Testis (tissue), 5 donors: ENCODE results near the gene PROKR2. TPM values are rescaled to one million over a fixed set of nuclear protein-coding genes. Genes with fewer than 3 reads are reported as not detected.

ENCODE experiments used
- DNase-seq: peaks from one replicate; pipeline ENCODE4 v3.0.0-alpha.2; 2019
- H3K27ac ChIP-seq, 2 donors: fragments of 200-600 bp; sonication (generic); one replicate each; pipeline ENCODE4 v1.5.1; 2019
- H3K27me3 ChIP-seq: fragments of 200-600 bp; sonication (generic); one replicate; pipeline ENCODE4 v1.5.1; 2019
- H3K36me3 ChIP-seq: fragments of 200-600 bp; sonication (generic); one replicate; pipeline ENCODE4 v1.5.1; 2017; ENCODE audit warnings: low read depth; ENCODE audit errors: missing control alignments
- H3K4me1 ChIP-seq: fragments of 200-600 bp; sonication (generic); one replicate; pipeline ENCODE4 v1.5.1; 2019
- H3K4me3 ChIP-seq, 2 donors: fragments of 200-600 bp; sonication (generic); one replicate each; pipeline ENCODE4 v1.5.1; 2017 to 2019
- H3K9me3 ChIP-seq: fragments of 200-600 bp; sonication (generic); one replicate; pipeline ENCODE4 v1.5.1; 2017
- POLR2A ChIP-seq: fragments of 450-650 bp; IDR thresholded peaks from one replicate; pipeline ENCODE4 v1.6.1; 2017; ENCODE audit warnings: antibody characterized with exemption, mild to moderate bottlenecking, moderate library complexity
- WGBS, 2 donors: methylation state at CpG; one replicate each; pipeline ENCODE4 v1.1.5; 2018; 5-methylcytosine and 5-hydroxymethylcytosine counted together
- intact Hi-C: fragments of 100-400 bp; cut with DNase I; formaldehyde crosslinking; loops from one replicate; pipeline ENCODE4 v1.15.1; 2023; ENCODE audit warnings: low total_unique reads
- long read RNA-seq, 2 donors: transcript quantifications; one replicate each; lab custom pipeline, GENCODE V29; 2026
- polyA plus RNA-seq: library from polyadenylated mRNA; stranded (reverse); fragments of 350-450 nt; fragmentation: Illumina TruSeq; extraction: RNeasy Lipid Tissue Mini Kit (QIAGEN cat#74804); gene quantifications from one replicate; pipeline ENCODE4 v1.2.3, GENCODE V29; 2014; ENCODE audit warnings: low read depth, low replicate concordance; ENCODE audit not compliant: insufficient read depth
- total RNA-seq, 2 donors: library from RNA; depleted of rRNA; stranded (reverse); fragments of >200 nt; gene quantifications; one replicate each; pipeline ENCODE4 v1.2.3, GENCODE V29; 2016
- TF ChIP-seq, protein P1 (sequence below), 3 experiments: fragments of 450-650 bp in 2 of 3; fragments of 200-600 bp in 1 of 3; sonication (generic) in 1 of 3; IDR thresholded peaks; one replicate each; pipeline ENCODE4 v1.5.1; 2016 to 2019; ENCODE audit warnings: antibody characterized with exemption in 3 of 3, mild to moderate bottlenecking in 2 of 3, moderate library complexity in 1 of 3

PROKR2 gene
- total RNA-seq (under 1 TPM; 0.31 to 0.71 TPM), polyA plus RNA-seq (0.66 TPM)
- long read RNA-seq, donor 1: 0 reads
- long read RNA-seq, donor 2: 0 reads

DNA sequence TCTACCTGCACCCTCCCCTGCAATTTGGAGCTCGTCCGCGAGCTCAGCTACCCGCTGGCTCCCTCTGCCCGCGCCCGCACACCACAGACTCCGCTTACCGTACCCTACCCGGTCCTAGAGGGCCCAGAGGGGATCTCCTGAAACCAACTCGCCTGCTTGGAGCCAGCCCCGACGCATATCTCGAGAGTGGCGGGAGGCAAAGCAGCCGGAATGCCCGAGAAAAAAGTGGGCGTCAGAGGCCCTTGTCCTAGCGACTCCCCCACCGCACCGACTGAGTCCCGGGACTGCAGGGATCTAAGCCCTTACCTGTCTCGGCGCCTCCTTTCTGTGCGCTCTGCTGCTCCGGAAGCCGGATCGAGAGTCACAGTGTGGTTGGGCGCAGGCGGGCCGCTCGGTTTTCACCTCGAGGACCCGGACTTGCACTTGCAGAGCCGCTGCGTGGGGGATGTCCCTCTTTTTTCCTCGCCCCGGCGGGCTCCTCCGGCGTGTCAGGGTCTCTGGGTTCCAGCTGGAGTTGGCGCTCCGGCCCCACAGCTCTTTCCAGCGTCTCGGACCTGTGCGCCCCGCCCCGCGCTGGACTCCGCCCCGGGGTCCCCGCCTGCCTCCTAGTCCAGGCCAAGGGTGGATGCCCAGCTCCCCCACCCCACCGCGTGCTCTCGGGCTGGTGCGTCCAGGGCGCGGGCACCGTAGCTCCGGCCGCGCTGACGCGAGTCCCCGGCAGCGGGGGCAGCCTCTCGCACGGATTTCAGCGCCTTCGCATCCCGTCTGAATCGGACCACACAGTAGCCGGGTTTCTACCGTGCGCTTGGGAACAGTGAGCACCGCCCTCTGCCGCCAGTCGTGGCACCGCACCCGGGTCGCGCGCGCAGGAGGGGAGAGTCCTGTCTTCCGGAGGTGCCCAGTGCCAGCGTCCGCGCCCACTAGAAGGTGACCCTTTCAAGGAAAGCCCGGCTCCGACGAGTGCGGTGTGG, at the start of gene PROKR2:
Gene PROKR2 (minus strand): TSS at position 767 of the 971 bp plus-strand sequence. CDS start 2,585 bp downstream, outside the sequence.
- H3K27me3 ChIP-seq: no peaks in the 10 kb centered on the region
- no peaks in the 10 kb centered on the region for H3K36me3 ChIP-seq
- H3K27ac ChIP-seq: no peak within 1 kb of the TSS
- 0 to 1% methylated on average over 9 to 71 of the region's 92 CpGs for WGBS, 2 donors
- intact Hi-C loops: no loop called here
- H3K4me3 ChIP-seq: peak within 1 kb of the TSS in 1 of 2 donors; percentile 20
- H3K4me1 ChIP-seq: no peaks in the 10 kb centered on the region
- H3K9me3 ChIP-seq: no peaks in the 10 kb centered on the region
- peak; percentile 35 for DNase-seq
- TF ChIP-seq POLR2A: no peak
- TF ChIP-seq, protein P1, sequence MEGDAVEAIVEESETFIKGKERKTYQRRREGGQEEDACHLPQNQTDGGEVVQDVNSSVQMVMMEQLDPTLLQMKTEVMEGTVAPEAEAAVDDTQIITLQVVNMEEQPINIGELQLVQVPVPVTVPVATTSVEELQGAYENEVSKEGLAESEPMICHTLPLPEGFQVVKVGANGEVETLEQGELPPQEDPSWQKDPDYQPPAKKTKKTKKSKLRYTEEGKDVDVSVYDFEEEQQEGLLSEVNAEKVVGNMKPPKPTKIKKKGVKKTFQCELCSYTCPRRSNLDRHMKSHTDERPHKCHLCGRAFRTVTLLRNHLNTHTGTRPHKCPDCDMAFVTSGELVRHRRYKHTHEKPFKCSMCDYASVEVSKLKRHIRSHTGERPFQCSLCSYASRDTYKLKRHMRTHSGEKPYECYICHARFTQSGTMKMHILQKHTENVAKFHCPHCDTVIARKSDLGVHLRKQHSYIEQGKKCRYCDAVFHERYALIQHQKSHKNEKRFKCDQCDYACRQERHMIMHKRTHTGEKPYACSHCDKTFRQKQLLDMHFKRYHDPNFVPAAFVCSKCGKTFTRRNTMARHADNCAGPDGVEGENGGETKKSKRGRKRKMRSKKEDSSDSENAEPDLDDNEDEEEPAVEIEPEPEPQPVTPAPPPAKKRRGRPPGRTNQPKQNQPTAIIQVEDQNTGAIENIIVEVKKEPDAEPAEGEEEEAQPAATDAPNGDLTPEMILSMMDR (IDR thresholded peaks at IDR 0.05): no peak

DNA sequence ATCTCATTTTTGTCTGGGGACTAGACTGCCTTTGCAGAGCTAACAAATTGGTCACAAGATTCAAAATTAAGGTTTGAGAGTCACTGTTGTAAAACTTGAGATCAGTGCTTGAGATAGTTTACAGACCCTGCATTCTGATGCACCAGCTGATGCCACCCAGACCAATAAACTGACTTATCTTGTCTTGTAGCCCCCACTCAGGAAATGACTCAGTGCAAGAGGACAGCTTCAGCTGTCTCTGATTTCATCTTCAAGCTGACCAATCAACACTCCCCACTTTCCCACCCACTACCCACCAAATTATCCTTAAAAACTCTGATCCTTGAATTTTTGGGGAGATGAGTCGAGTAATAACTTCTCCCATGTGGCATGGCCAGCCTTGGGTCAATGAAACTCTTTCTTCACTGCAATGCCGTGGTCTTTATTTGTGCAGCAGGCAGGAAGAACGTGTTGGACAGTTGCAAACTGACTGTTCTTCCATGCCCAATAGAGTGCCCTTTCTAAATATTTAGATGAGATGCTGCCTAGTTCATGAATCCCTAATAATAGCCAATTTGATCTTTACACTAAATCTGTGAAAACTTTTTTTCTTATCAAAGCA, 48.3 kb upstream of the PROKR2 start:
- intact Hi-C loops: no loop called here
- WGBS, 2 donors: 76 to 84% methylated on average over 3 of the region's 3 CpGs
- TF ChIP-seq, protein P1 (IDR thresholded peaks at IDR 0.05): no peak
- no peak for TF ChIP-seq POLR2A
- H3K27ac ChIP-seq: no peak overlapping the region
- no peaks in the 10 kb centered on the region for H3K4me1 ChIP-seq
- H3K4me3 ChIP-seq: no peak overlapping the region
- no peaks in the 10 kb centered on the region for H3K27me3 ChIP-seq
- no peaks in the 10 kb centered on the region for H3K9me3 ChIP-seq
- H3K36me3 ChIP-seq: no peaks in the 10 kb centered on the region
- DNase-seq: no peak

DNA sequence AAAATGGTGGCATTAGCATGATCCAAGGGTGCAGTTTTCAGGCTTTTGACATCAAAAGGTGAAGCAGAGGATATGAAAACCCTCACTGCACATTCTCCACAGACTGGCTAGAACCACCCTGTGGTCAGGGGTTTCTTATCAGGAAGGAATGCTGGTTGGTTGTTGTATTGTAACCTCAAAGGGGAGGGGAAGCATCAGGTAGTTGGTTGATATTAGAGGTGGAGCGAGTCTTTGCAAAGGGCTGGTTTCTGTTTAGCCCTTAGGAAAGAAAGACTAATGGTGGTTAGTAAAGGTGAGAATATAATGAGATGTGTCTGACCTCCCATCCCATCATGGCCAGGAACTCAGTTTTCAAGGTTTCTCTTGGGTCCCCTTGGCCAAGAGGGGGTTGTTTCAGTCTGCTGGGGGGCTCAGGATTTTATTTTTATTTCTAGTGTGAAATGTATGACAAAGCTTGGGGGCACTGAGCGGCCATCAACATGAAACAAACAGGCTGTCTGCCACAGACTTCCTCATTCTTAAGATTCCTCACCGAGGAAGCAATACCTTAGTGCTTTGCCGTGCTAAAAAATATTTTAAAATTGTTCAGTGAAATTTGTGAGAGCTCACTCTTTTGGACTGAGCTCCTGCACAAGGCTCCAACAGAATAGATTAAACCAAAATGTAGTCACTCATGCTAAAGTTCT, 47.5 kb upstream of the PROKR2 start:
- H3K27me3 ChIP-seq: no peaks in the 10 kb centered on the region
- no peak for TF ChIP-seq POLR2A
- TF ChIP-seq, protein P1 (IDR thresholded peaks at IDR 0.05): no peak
- no peak for DNase-seq
- no peak overlapping the region for H3K4me3 ChIP-seq
- 67 to 69% methylated on average over 4 of the region's 4 CpGs for WGBS, 2 donors
- H3K9me3 ChIP-seq: no peaks in the 10 kb centered on the region
- no peaks in the 10 kb centered on the region for H3K36me3 ChIP-seq
- no peaks in the 10 kb centered on the region for H3K4me1 ChIP-seq
- H3K27ac ChIP-seq: no peak overlapping the region
- intact Hi-C loops: no loop called here

DNA sequence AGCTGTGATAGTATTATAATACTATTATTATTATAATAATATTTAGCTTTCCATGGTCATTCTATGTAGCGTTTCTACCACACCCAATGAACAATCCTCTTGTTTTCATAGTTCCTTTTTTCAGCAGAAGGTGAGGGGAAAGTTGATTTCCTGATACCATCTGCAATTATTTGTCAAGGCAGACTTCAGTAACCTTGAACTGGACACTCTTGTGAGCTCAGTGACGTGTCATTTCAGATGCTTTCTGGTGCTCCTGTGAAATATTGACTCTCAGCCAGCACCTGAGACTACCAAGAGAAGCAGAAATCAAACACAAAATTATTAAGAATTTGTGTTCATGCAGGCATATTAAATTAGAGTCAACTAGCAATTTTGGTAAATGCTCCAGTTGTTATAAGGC, 46.0 kb upstream of the PROKR2 start:
- H3K27ac ChIP-seq: no peak overlapping the region
- no peaks in the 10 kb centered on the region for H3K4me1 ChIP-seq
- TF ChIP-seq POLR2A: no peak
- TF ChIP-seq, protein P1 (IDR thresholded peaks at IDR 0.05): no peak
- 0 to 32% methylated on average over 2 of the region's 2 CpGs for WGBS, 2 donors
- intact Hi-C loops: no loop called here
- H3K9me3 ChIP-seq: no peaks in the 10 kb centered on the region
- no peak for DNase-seq
- no peak overlapping the region for H3K4me3 ChIP-seq
- H3K27me3 ChIP-seq: no peaks in the 10 kb centered on the region
- no peaks in the 10 kb centered on the region for H3K36me3 ChIP-seq
